ENCODE results near the gene DNAAF8. TPM values are rescaled to one million over a fixed set of nuclear protein-coding genes. Genes with fewer than 3 reads are reported as not detected.

Gene DNAAF8
- polyA plus RNA-seq, 1 of the 3 experiments (the other 2 are of a cell fraction): 3.1 TPM

- no peaks in the 10 kb centered on the region for H4K20me1 ChIP-seq (ENCODE audit: insufficient read depth)
- H3K79me2 ChIP-seq (ENCODE audit: insufficient read depth): no peaks in the 10 kb centered on the region
- no peaks in the 10 kb centered on the region for H3K9me3 ChIP-seq
- no peak overlapping the region for H3K27ac ChIP-seq (ENCODE audit: low read depth in 2 of 2, low read length in 1 of 2)
- 87% methylated on average over 10 of the region's 10 CpGs for WGBS (ENCODE audit: low lambda C conversion rate)
- H3F3A ChIP-seq (replicated peaks; ENCODE audit: insufficient read depth): no peaks in the 10 kb centered on the region
- no peak overlapping the region for H3K9ac ChIP-seq
- no peak overlapping the region for H2AFZ ChIP-seq (ENCODE audit: low read depth)
- POLR2A ChIA-PET: no interaction called here
- no peaks in the 10 kb centered on the region for H3K36me3 ChIP-seq (replicated peaks in 1 of 2; ENCODE audit: control insufficient read depth in 1 of 2, insufficient read depth in 2 of 2, low read length in 1 of 2)
- TF ChIP-seq JUND (IDR thresholded peaks at IDR 0.05) (no peak), MEF2A (IDR thresholded peaks at IDR 0.05; ENCODE audit: borderline replicate concordance, low read depth) (no peak), RCOR1 (IDR thresholded peaks at IDR 0.05; ENCODE audit: low read length) (no peak), EP300 (IDR thresholded peaks at IDR 0.05; ENCODE audit: borderline replicate concordance in 1 of 2, low read depth in 1 of 2, low read length in 1 of 2) (no peak), PBX3 (IDR thresholded peaks at IDR 0.05) (no peak), POLR2AphosphoS5 (IDR thresholded peaks at IDR 0.05; ENCODE audit: low read depth, low read length) (no peak), RXRA (IDR thresholded peaks at IDR 0.05; ENCODE audit: borderline replicate concordance, low read depth) (no peak), TEAD4 (IDR thresholded peaks at IDR 0.05; ENCODE audit: borderline replicate concordance, insufficient read depth) (no peak), FOXM1 (IDR thresholded peaks at IDR 0.05; ENCODE audit: low read depth) (no peak), RFX5 (IDR thresholded peaks at IDR 0.05; ENCODE audit: low read length) (no peak), ELF1 (IDR thresholded peaks at IDR 0.05) (no peak)
- TF ChIP-seq, protein P1, sequence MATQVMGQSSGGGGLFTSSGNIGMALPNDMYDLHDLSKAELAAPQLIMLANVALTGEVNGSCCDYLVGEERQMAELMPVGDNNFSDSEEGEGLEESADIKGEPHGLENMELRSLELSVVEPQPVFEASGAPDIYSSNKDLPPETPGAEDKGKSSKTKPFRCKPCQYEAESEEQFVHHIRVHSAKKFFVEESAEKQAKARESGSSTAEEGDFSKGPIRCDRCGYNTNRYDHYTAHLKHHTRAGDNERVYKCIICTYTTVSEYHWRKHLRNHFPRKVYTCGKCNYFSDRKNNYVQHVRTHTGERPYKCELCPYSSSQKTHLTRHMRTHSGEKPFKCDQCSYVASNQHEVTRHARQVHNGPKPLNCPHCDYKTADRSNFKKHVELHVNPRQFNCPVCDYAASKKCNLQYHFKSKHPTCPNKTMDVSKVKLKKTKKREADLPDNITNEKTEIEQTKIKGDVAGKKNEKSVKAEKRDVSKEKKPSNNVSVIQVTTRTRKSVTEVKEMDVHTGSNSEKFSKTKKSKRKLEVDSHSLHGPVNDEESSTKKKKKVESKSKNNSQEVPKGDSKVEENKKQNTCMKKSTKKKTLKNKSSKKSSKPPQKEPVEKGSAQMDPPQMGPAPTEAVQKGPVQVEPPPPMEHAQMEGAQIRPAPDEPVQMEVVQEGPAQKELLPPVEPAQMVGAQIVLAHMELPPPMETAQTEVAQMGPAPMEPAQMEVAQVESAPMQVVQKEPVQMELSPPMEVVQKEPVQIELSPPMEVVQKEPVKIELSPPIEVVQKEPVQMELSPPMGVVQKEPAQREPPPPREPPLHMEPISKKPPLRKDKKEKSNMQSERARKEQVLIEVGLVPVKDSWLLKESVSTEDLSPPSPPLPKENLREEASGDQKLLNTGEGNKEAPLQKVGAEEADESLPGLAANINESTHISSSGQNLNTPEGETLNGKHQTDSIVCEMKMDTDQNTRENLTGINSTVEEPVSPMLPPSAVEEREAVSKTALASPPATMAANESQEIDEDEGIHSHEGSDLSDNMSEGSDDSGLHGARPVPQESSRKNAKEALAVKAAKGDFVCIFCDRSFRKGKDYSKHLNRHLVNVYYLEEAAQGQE (IDR thresholded peaks at IDR 0.05; ENCODE audit: low read depth, low read length): no peak
- TF ChIP-seq, protein P2, sequence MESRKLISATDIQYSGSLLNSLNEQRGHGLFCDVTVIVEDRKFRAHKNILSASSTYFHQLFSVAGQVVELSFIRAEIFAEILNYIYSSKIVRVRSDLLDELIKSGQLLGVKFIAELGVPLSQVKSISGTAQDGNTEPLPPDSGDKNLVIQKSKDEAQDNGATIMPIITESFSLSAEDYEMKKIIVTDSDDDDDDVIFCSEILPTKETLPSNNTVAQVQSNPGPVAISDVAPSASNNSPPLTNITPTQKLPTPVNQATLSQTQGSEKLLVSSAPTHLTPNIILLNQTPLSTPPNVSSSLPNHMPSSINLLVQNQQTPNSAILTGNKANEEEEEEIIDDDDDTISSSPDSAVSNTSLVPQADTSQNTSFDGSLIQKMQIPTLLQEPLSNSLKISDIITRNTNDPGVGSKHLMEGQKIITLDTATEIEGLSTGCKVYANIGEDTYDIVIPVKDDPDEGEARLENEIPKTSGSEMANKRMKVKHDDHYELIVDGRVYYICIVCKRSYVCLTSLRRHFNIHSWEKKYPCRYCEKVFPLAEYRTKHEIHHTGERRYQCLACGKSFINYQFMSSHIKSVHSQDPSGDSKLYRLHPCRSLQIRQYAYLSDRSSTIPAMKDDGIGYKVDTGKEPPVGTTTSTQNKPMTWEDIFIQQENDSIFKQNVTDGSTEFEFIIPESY (IDR thresholded peaks at IDR 0.05; ENCODE audit: borderline replicate concordance, low read depth): no peak
- DNase-seq: no peak
- H3K4me1 ChIP-seq (ENCODE audit: control insufficient read depth in 1 of 2, insufficient read depth in 2 of 2, low read depth in 1 of 2, low read length in 1 of 2): peaks cover 0 to 11% of the 10 kb centered on the region in 2 experiments; a peak in 1 of 4 replicates
- no peaks in the 10 kb centered on the region for H3K27me3 ChIP-seq (ENCODE audit: insufficient read depth)
- CTCF ChIA-PET: no interaction called here
- no peak overlapping the region for H3K4me2 ChIP-seq
- H3K9me2 ChIP-seq: no peaks in the 10 kb centered on the region
- H3K4me3 ChIP-seq (ENCODE audit: low read depth in 2 of 2, low read length in 1 of 2): no peak overlapping the region
Observed at GRCh38 chr16:4790871-4791270, 56.5 kb downstream of the DNAAF8 start.

Data from SK-N-SH (cell line).